H9 (cell line): ENCODE results near the gene ORAI3. TPM values are rescaled to one million over a fixed set of nuclear protein-coding genes. Genes with fewer than 3 reads are reported as not detected.

Source experiments
- DNase-seq: peaks from one replicate; pipeline ENCODE4 v3.0.0-alpha.2; 2017
- H2AFZ ChIP-seq: one replicate; pipeline ENCODE4 v1.6.1; 2013; ENCODE audit warnings: mild to moderate bottlenecking, low read length, control low read depth, moderate library complexity
- H2AK5ac ChIP-seq: 2 replicates; pipeline ENCODE4 v1.6.1; 2013; ENCODE audit warnings: low read length, control low read depth, mixed read lengths; ENCODE audit not compliant: insufficient read length
- H2BK120ac ChIP-seq: one replicate; pipeline ENCODE4 v1.6.1; 2013; ENCODE audit warnings: low read depth, mild to moderate bottlenecking, low read length, control low read depth, inconsistent platforms; ENCODE audit not compliant: poor library complexity, severe bottlenecking
- H2BK12ac ChIP-seq: 2 replicates; pipeline ENCODE4 v1.6.1; 2013; ENCODE audit warnings: low read length, control low read depth, mixed read lengths, low read depth; ENCODE audit not compliant: insufficient read length
- H2BK15ac ChIP-seq: 2 replicates; pipeline ENCODE4 v1.6.1; 2013; ENCODE audit warnings: low read depth, low read length, control low read depth
- H2BK20ac ChIP-seq: one replicate; pipeline ENCODE4 v1.6.1; 2013; ENCODE audit warnings: low read depth, mild to moderate bottlenecking, low read length, control low read depth, inconsistent platforms; ENCODE audit not compliant: poor library complexity, severe bottlenecking
- H2BK5ac ChIP-seq: 2 replicates; pipeline ENCODE4 v1.6.1; 2013; ENCODE audit warnings: low read length, control low read depth, mixed read lengths; ENCODE audit not compliant: insufficient read length
- H3K14ac ChIP-seq: 2 replicates; pipeline ENCODE4 v1.6.1; 2013; ENCODE audit warnings: low read length, control low read depth; ENCODE audit not compliant: insufficient read depth
- H3K18ac ChIP-seq: 2 replicates; pipeline ENCODE4 v1.6.1; 2013; ENCODE audit warnings: low read depth, mild to moderate bottlenecking, mixed read lengths, low read length, control low read depth; ENCODE audit not compliant: insufficient read length
- H3K23ac ChIP-seq: 2 replicates; pipeline ENCODE4 v1.6.1; 2013; ENCODE audit warnings: low read length, control low read depth, mixed read lengths, low read depth; ENCODE audit not compliant: insufficient read length
- H3K23me2 ChIP-seq: 2 replicates; pipeline ENCODE4 v1.6.1; 2013; ENCODE audit warnings: low read depth, mild to moderate bottlenecking, mixed read lengths, low read length, control low read depth; ENCODE audit not compliant: insufficient read length, poor library complexity, severe bottlenecking
- H3K27ac ChIP-seq: 2 replicates; pipeline ENCODE4 v1.5.1; 2013; ENCODE audit warnings: low read length, control low read depth, mixed read lengths, low read depth; ENCODE audit not compliant: insufficient read length
- H3K27me3 ChIP-seq: 2 replicates; pipeline ENCODE4 v1.6.1; 2013; ENCODE audit warnings: low read length, control low read depth, inconsistent platforms; ENCODE audit not compliant: insufficient read depth
- H3K4ac ChIP-seq: 2 replicates; pipeline ENCODE4 v1.6.1; 2013; ENCODE audit warnings: low read depth, mild to moderate bottlenecking, control low read depth, inconsistent platforms, low read length, moderate library complexity
- H3K4me1 ChIP-seq: 2 replicates; pipeline ENCODE4 v1.6.1; 2013; ENCODE audit warnings: low read length, control low read depth, inconsistent platforms; ENCODE audit not compliant: insufficient read depth
- H3K4me2 ChIP-seq: 2 replicates; pipeline ENCODE4 v1.6.1; 2013; ENCODE audit warnings: low read length, control low read depth, mixed read lengths; ENCODE audit not compliant: insufficient read length, insufficient read depth
- H3K56ac ChIP-seq: 2 replicates; pipeline ENCODE4 v1.6.1; 2013; ENCODE audit warnings: low read depth, mild to moderate bottlenecking, mixed read lengths, low read length, control low read depth; ENCODE audit not compliant: insufficient read length
- H3K79me1 ChIP-seq: 2 replicates; pipeline ENCODE4 v1.6.1; 2013; ENCODE audit warnings: low read depth, mild to moderate bottlenecking, moderate library complexity, low read length, control low read depth, inconsistent platforms; ENCODE audit not compliant: insufficient read depth, poor library complexity, severe bottlenecking
- H3K79me2 ChIP-seq: 2 replicates; pipeline ENCODE4 v1.6.1; 2013; ENCODE audit warnings: low read length, control low read depth, inconsistent platforms; ENCODE audit not compliant: insufficient read depth
- H3K9ac ChIP-seq: 2 replicates; pipeline ENCODE4 v1.6.1; 2013; ENCODE audit warnings: low read length, control low read depth, mixed read lengths; ENCODE audit not compliant: insufficient read length; ENCODE audit errors: extremely low read depth
- H3K9me3 ChIP-seq: one replicate; pipeline ENCODE4 v1.6.1; 2013; ENCODE audit warnings: low read depth, low read length, inconsistent platforms; ENCODE audit not compliant: control insufficient read depth
- H3T11ph ChIP-seq: one replicate; pipeline ENCODE4 v1.6.1; 2013; ENCODE audit warnings: mild to moderate bottlenecking, low read length, control low read depth, inconsistent platforms
- H4K20me1 ChIP-seq: one replicate; pipeline ENCODE4 v1.6.1; 2013; ENCODE audit not compliant: control insufficient read depth, insufficient read length, insufficient read depth
- H4K5ac ChIP-seq: 2 replicates; pipeline ENCODE4 v1.6.1; 2013; ENCODE audit warnings: low read depth, mild to moderate bottlenecking, mixed read lengths, low read length, control low read depth; ENCODE audit not compliant: insufficient read length
- H4K8ac ChIP-seq: replicated peaks from 2 replicates; pipeline ENCODE4 v1.6.1; 2013; ENCODE audit warnings: low read length, control low read depth, mixed read lengths, low read depth; ENCODE audit not compliant: insufficient read length
- H4K91ac ChIP-seq: 2 replicates; pipeline ENCODE4 v1.6.1; 2013; ENCODE audit warnings: low read depth, mild to moderate bottlenecking, moderate library complexity, mixed read lengths, low read length, control low read depth; ENCODE audit not compliant: insufficient read length
- H3K27ac Mint-ChIP-seq, 3 experiments: 2 replicates in 2 of 3; 3 replicates in 1 of 3; pipeline ENCODE4 v1.8.0; 2020 to 2021; ENCODE audit warnings: mixed read lengths in 3 of 3, mild to moderate bottlenecking in 1 of 3, moderate library complexity in 1 of 3
- H3K27me3 Mint-ChIP-seq: 2 replicates; pipeline ENCODE4 v1.8.0; 2021; ENCODE audit warnings: low read depth, mild to moderate bottlenecking, moderate library complexity, mixed read lengths
- H3K36me3 Mint-ChIP-seq, 3 experiments: 2 replicates in 2 of 3; 3 replicates in 1 of 3; pipeline ENCODE4 v1.8.0; 2020 to 2021; ENCODE audit warnings: low read depth in 3 of 3, mixed read lengths in 3 of 3; ENCODE audit not compliant: insufficient read depth in 1 of 3
- H3K4me1 Mint-ChIP-seq, 2 experiments: 2 replicates each; pipeline ENCODE4 v1.8.0; 2020; ENCODE audit warnings: mixed read lengths in 2 of 2
- H3K4me3 Mint-ChIP-seq, 2 experiments: 2 replicates in 1 of 2; 3 replicates in 1 of 2; pipeline ENCODE4 v1.8.0; 2020 to 2021; ENCODE audit warnings: mild to moderate bottlenecking in 2 of 2, mixed read lengths in 2 of 2, moderate library complexity in 1 of 2
- H3K9me3 Mint-ChIP-seq, 2 experiments: 2 replicates in 1 of 2; 3 replicates in 1 of 2; pipeline ENCODE4 v1.8.0; 2020; ENCODE audit warnings: mild to moderate bottlenecking in 2 of 2, mixed read lengths in 2 of 2, moderate library complexity in 1 of 2
- CTCF ChIP-seq: fragments of 200-600 bp; sonication (generic); conservative IDR thresholded peaks from 3 replicates; pipeline ENCODE4 v1.8.0; 2021; ENCODE audit warnings: antibody characterized with exemption, mild to moderate bottlenecking
- WGBS: extraction: QIAGEN DNeasy Blood & Tissue Kit; methylation state at CpG from one replicate; pipeline ENCODE4 v1.1.7; 2013; ENCODE audit warnings: missing lambda C conversion rate, low lambda C conversion rate, mixed read lengths; ENCODE audit not compliant: insufficient read length; ENCODE audit errors: extremely low coverage; 5-methylcytosine and 5-hydroxymethylcytosine counted together
- total RNA-seq: library from RNA; stranded (reverse); gene quantifications from 2 replicates; pipeline ENCODE4 v1.2.1, GENCODE V29; 2021

The ORAI3 gene
- total RNA-seq, 1 experiment from 2014 or later: 6.9 TPM

- H3K23me2 ChIP-seq: peaks cover 4% of the 10 kb centered on the region
- no peak overlapping the region for H3T11ph ChIP-seq
- no peak overlapping the region for H2AK5ac ChIP-seq
- no peak overlapping the region for H3K4me2 ChIP-seq
- H2AFZ ChIP-seq: no peak overlapping the region
- no peak for TF ChIP-seq CTCF
- Mint-ChIP-seq H3K4me1 (peaks cover 9 to 14% of the 10 kb centered on the region in 2 experiments), H3K4me3 (no peak overlapping the region), H3K27ac (no peak overlapping the region; a peak in 1 of 7 replicates), H3K9me3 (no peaks in the 10 kb centered on the region; a peak in 1 of 5 replicates), H3K36me3 (no peaks in the 10 kb centered on the region), H3K27me3 (peaks cover 18% of the 10 kb centered on the region)
- no peak overlapping the region for H2BK20ac ChIP-seq
- no peak overlapping the region for H3K56ac ChIP-seq
- no peak overlapping the region for H2BK5ac ChIP-seq
- H2BK12ac ChIP-seq: no peak overlapping the region
- no peak overlapping the region for H4K5ac ChIP-seq
- H3K23ac ChIP-seq: no peak overlapping the region
- H2BK15ac ChIP-seq: no peak overlapping the region
- H3K18ac ChIP-seq: no peak overlapping the region
- no peak overlapping the region for H4K91ac ChIP-seq
- H3K79me1 ChIP-seq: no peaks in the 10 kb centered on the region
- WGBS: no CpG with 5 or more reads among the region's 4 CpGs
- no peak overlapping the region for H3K9ac ChIP-seq
- H3K9me3 ChIP-seq: no peaks in the 10 kb centered on the region
- H3K14ac ChIP-seq: no peak overlapping the region
- no peak overlapping the region for H2BK120ac ChIP-seq
- H4K20me1 ChIP-seq: peaks cover 2% of the 10 kb centered on the region
- no peak overlapping the region for H3K4ac ChIP-seq
- H3K79me2 ChIP-seq: no peaks in the 10 kb centered on the region
- no peaks in the 10 kb centered on the region; the same call in 1 of the 2 replicates for H3K4me1 ChIP-seq
- H3K27ac ChIP-seq: no peak overlapping the region
- H3K27me3 ChIP-seq: no peaks in the 10 kb centered on the region
- H4K8ac ChIP-seq: no peak overlapping the region
- DNase-seq: no peak
These were observed 45.3 kb upstream of the ORAI3 start for GRCh38 chr16:30903596-30903995.
